Caki2 (cell line): ENCODE measurements around the gene KDM5B. TPM values are rescaled to one million over a fixed set of nuclear protein-coding genes. Genes with fewer than 3 reads are reported as not detected.
A peak's percentile ranks its signal among the peaks of the same experiment; 100 is the strongest.

Experiments
- DNase-seq: peaks from one replicate; pipeline ENCODE4 v3.0.0-alpha.2; 2015; ENCODE audit warnings: low read depth
- in situ Hi-C: cut with HindIII; loops from 2 replicates; pipeline ENCODE4 v1.10.0; 2016; ENCODE audit warnings: low sequenced_read_pairs, low pct_unique_long_range_greater_than_20kb, mixed read lengths
- total RNA-seq: library from RNA; depleted of rRNA; stranded (reverse); fragments of >200 nt; shearing (Covaris generic); gene quantifications from 2 replicates; pipeline ENCODE4 v1.2.3, GENCODE V29; 2014; ENCODE audit warnings: low replicate concordance

KDM5B gene
- total RNA-seq, 1 experiment from 2014 or later, result 19.2 TPM

DNA sequence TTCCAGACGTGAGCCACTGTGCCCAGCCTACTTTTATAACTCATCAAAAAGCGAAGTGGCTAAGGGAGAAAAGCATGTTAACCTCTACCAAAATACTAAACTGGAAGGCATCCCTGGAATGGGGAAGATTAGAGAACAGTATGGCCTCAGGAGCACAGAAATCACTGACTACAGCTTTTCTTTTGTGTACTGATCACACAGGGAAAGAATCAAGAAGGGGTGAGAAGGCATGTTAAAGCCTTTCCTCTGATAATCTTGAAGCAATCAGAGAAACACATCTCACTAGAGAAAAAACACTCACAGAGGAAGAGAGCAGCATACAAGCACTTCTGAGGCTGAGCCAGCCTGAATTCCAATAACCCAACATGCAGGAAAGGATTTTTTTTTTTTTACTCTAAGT is 13.2 kb upstream of the KDM5B start:
- no peak for DNase-seq
- in situ Hi-C loops, result no loop called here

DNA sequence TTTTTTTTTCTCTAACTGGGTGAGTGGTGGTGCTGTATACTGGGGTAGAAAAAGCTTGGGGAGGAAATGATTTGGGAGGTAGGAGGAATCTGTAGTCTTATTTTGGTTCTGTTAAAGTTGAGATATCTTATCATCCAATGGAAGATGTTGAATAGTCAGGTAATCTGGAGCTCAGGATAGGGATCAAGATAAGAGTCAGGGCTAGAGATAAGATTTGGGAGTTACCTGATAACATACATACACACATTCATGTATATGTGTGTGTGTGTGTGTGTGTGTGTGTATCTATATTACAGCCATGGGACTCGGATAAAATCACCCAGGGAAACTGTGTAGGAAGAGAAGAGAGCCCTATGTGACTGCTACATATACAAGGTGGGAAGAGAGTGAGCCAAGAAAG is 10.6 kb upstream of the KDM5B start:
- no peak for DNase-seq
- in situ Hi-C loops, result no loop called here

DNA sequence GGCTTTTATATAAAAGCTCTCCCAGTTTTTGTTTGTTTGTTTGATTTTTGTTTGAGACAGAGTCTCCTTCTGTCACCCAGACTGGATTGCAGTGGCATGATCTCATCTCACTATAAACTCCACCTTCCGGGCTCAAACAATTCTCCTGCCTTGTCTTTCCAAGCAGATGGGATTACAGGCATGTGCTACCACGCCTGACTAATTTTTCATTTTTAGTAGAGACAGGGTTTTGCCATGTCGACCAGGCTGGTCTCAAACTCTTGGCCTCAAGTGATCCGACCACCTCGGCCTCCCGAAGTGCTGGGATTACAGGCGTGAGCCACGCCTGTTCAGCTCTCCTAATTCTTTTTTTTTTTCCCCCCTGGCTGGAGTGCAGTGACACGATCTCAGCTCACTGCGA is 6.9 kb upstream of the KDM5B start:
- no peak for DNase-seq
- in situ Hi-C loops, result no loop called here

DNA sequence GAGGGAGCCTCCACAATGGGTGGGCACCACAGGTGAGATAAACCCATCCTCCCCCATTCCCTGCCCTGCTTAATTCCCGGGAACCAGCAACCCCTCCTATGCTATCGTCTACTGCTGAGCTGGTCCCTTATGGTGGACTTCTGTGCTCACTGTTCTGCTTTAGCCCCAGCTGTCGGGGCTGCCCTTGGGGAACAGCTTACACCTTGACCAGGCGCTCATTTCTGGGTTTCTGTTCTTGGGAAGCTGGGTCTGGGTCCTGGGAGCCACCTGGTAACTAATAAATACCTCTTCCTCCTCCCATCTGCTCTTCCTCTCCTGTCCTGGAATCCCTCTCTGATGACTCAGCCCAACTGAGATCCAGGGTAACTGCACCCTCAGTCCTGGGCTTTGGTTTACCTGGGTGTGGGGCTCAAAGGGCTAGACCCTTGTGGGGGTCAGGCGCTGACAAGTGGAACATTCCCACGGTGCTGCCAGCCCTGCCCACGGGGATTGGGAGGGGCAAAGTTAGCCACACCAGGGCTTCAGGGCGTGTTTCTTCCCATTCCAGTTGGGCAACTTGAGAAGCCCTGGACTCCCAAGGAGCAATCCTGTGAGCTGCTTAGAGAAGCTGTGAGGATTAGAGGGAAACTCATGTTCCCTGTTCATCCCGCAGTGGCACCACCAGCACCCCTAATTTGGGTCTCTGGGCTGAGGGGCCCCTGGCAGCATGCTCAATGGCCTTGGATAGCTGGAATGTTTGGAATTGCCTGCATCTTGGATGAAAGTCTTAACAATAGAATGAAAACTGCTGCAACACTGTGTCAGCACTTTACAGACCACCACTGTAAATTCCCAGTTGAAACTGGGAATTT is 4.2 kb upstream of the KDM5B start:
- DNase-seq, result no peak
- in situ Hi-C loops, result no loop called here

DNA sequence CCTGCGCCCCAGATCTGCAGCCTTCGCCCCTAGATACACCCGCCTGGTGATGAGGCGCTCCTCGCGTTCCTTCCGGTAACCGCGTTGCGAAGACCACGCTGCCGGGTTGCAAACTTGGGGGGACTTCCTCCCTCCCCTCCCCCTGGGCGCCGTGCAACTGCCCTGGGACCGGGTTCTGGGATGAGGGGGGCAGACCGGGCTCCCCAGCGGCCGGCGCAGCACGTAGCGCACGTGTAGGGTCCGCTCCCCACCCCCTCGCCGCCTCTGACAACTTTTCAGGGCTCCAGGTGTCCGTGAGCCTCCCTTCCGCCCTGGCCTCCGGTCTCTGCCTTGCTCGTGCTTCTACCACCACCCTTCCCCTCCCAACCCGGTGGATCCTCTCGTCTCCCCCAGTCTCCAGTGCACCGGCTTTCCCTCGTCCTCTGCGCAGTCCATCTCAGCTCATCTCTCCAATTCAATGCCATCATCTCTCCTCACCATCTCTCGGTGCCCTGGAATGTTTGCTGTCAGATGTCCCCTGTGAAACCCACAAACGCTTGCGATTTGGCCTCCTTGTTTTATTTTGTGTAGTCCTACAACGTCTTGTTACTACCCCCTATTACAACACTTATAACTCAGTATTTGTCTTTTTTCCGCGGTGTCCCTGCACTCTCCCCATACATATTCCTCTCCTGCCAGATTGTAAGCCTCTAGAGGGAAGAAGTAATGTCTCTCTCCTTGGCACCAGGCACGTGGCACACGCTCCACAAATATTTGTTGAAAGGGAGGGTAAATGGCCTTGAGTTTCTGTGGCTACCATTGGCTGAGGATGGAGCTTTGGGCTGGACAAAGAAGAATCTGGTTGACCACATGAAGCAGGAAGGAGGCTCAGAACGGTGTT is 3.3 kb upstream of the KDM5B start:
- no peak for DNase-seq
- in situ Hi-C loops, result no loop called here

DNA sequence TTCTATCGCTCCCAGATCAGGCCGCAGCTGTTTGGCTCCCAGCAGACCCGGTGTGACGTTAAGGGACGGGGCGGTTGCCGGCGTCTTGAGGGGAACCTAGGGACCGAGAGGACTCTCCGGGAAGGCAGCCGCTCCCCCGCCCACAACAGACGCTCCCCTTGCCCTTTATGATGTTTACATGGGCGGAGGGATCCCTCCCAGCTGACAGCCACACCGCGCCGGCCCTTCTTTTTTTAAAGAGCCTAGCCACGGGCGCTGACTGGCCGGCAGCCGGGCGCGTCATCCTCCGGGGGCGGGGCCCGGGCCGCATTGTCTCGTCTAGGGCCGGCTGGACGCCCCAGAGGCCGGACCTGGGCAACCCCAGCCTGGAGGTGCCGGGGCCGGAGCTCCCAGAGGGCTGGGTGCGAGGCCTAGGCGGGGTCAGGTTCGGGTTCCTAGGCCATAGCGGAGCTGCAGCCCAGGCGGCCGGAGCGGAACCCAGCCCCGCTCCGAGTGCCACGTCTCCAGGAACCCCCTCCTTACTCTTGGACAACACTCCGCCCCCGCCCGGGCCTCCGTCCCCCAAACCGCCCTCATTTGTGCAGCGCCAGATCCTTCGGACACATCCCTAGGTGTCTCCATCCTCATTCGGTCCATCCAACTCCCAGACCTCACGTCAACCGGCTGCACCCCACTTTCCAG is 2.5 kb upstream of the KDM5B start, which contains the start of gene PCAT6:
PCAT6 (plus strand) TSS at position 340 of the 681 bp plus-strand sequence.
- DNase-seq, result peak; percentile 91
- in situ Hi-C loops, result no loop called here

DNA sequence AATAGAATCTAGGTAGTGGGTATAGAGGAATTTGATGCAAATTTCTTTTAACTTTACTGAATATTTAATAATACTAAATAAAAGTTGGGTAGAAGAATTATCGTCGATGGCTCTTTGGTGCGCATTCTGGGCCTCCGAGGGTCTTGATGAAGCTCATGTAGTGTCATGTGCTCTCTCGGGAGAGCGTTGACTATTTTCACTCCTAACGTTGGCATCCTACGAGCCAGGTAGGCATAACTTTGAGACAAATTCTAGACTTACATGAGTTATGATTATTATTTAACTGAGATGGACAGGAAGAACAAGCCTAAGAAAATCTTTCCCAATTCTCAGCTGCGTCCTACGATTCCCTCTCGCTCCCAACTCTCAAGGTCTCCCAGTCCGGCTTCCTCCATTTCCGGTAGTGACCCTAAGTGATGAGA is 2.0 kb upstream of the KDM5B start:
- in situ Hi-C loops, result no loop called here
- no peak for DNase-seq

DNA sequence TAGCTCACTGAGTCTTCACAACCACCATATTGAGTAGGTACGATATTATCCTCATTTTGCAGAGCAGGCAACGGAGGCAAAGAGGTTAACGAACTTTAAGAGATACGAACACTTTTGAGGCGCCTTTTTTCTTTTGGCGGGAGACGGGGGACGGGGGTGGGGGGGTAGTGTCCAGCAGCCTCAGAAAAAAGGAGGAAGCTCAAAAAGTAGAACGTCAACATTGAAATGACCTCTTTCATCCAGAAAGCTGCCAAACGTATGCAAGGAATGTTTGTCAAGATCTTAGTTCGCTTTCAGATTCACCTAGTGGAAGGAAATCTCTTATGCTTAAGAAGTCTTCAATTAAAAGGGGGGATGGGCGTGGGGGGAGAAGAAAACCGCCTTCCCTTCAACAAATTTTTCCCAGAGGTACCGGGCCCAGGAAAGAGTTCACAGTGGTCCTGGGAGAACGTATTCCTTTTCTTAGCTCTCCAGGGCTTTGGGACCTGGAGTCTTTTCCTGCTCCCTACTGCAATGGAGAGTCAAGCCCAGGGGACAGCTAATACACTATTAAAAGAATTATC is 1.5 kb upstream of the KDM5B start:
- in situ Hi-C loops, result no loop called here

DNA sequence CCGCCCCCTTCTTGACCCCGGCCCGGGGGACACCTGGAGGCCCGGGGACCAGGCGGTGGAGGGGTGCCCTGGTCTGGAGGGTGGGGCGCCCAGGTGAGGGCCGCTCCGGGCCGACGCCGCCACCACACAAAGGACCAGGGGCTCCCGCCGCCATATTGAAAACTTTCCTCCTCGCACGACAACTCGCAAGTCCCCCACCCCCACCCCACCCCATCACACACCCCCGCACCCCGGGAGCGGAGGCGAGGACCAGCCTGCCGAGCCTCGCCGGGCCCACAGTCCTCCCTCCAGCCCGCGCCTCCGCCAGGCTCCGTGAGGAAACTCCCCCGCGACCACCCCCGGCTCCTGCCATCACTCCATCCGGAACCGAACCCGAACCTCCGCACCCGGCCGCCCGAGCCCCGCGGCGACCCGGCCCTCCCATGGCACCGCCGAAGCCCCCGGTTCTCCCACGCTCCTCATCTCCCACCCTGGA is 733 bp downstream of the KDM5B start:
- DNase-seq, result no peak
- in situ Hi-C loops, result no loop called here

More for the DNA sequence above, 1.5 kb upstream of the KDM5B start:
- no peak for DNase-seq

DNA sequence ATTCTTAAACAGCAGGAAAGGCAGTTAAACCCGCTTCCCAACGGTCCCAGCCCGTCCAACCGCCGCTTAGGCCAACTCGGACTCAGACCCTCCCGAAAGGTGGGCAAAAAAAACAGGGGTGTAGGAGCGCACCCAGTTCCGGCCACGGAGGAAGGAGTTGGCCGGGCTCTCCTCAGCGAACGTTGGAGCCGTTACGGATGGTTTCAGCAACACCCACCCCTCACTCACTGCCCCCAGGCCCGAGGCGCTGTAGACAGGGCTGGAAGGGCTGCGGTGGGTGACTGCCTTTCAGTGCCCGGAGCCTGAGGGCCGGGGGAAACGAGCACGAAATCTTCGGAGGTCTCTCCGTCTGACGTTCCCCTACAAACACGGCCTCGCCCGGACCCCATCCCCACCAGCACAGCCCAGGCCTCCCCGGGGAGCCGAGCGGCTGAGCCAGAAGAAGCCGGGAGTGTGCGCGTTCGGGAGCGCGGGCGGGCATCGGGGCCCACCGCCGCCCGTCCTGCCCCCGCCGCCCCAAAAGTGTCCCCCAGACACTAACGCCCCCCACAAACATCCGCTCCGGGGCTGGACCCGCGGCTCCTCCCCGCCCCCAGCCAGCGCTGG is 1.3 kb downstream of the KDM5B start:
- DNase-seq, result no peak
- in situ Hi-C loops, result no loop called here

DNA sequence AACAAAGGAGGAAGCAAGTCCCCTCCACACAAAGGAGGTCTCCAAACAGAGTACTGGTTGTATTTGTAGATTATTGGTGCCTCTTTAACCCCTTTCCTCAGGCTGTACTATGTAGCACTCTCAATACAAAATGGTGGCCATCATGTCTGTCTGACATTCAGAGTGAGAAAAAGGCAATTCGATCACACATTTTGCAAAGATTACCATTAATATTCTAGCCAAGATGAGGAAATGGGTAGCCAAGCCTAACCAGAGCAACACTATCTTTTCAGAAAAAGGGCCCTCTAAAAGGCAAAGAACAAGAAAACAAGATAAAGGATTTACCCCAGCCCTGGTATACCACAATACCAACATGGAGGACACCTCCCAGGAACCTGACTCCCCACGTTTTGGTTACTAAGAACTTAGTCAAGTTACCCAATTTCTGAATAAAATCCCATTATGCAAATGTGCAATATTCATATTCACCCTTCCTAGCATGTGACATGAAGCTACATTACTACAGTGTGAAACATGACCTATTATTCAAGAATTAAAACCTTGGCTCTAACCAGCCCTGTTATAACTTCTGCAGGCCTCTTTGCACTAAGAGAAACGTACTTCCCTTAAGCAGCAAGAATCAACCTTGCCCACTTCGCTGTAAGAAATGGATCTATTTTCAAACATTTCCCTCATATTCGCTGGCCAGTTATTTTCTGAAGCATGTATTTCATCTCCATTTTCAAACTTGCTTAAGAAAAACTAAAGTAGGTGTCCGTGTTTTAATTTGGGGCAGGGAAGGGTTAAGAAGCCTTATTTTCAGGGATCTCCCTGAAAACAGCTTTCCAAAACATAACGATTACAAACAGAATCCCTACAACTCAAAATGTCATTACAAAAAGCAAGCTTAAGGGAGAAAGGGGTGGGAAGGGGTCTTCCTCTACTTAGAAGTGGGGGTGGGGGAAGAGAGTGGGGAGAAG is 2.1 kb downstream of the KDM5B start:
- DNase-seq, result no peak
- in situ Hi-C loops, result no loop called here

DNA sequence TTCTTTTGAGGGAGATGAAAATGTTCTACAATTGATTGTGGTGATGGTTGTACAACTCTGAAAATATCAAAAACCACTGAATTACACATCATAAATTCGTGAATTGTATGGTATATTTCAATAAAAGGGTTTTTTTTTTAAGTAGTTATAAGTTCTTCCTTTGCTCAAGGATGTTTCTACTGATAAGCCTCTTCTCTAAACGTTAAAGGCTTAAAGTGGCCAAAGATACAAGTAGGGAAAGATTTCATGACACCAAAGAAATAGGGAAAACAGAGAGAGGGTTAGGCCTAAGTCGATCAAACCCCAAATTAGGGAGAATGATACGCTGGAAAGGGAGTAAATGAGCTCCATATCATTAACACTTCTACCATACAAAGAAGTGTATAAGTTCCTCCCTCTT is 4.1 kb downstream of the KDM5B start:
- DNase-seq, result no peak
- in situ Hi-C loops, result no loop called here

DNA sequence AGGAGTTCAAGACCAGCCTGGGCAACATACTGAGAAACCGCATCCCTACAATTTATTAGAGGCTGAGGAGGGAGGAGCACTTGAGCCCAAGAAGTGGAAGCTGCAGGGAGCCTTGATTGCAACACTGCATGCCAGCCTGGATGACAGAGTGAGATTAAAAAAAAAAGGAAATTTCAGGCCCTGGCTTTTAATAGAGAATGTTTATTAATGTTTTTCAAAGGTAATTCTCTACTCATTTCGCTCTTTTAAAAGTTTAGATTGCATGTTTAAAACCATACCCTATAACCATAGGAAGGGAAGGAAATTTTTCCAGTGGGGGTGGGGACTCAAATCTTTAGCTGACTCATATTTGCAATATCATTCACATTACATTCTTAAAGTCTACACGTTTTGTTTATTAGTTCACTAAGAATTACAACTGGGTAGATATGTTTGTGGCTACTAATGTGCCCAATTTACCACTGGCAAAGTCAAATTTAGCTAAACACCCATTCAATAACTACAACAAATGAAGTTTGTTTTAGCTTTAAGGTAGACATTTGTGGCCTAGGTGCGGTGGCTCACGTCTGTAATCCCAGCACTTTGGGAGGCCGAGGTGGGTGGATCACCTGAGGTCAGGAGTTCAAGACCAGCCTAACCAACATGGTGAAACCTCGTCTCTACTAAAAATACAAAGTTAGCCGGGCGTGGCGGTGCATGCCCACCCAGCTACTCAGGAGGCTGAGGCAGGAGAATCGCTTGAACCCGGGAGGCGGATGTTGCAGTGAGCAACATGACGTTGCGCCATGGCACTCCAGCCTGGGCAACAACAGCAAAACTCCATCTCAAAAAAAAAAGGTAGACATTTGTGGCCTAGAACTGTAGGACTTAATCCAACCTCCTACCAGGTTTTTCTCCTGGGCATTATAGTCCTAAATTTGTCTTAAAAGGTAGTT is 5.0 kb downstream of the KDM5B start:
- DNase-seq, result no peak
- in situ Hi-C loops, result no loop called here

DNA sequence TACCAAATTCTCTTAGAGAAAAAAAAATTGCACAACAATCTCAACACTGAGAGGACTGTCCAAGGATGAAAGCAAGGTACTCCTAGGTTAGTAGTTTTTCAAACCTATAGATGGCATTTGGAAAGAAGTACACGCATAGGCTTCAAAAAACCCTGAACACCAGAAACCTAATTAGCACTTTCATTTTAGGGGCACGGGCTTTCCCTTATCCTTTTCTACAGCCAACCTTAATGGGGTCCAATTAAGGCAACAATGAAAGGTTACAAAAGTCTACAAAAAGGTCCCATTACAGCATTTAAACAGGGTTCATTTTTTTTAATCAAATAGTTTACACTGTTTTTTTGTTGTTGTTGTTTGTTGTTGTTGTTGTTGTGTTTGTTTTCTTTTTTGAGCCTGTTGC is 6.2 kb downstream of the KDM5B start:
- in situ Hi-C loops, result no loop called here
- no peak for DNase-seq

DNA sequence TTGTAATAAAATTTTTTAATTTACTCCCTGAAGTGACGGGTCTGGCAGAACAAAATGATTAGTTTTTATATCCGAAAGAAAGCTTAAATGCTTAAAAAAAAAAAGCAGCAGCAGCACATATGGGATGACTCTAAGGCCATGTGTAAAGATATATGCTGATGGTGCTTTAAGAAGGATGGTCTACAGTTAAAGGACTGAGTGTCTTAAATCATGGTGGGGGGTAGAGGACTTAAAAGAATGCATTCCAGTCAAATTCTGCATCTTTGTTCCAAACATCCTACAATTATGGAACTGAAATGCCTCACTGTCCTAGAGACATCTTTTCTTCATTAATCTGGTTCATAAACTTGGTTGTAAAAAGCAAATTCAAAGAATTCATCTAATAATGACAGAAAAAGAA is 7.0 kb downstream of the KDM5B start:
- in situ Hi-C loops, result no loop called here
- DNase-seq, result no peak

DNA sequence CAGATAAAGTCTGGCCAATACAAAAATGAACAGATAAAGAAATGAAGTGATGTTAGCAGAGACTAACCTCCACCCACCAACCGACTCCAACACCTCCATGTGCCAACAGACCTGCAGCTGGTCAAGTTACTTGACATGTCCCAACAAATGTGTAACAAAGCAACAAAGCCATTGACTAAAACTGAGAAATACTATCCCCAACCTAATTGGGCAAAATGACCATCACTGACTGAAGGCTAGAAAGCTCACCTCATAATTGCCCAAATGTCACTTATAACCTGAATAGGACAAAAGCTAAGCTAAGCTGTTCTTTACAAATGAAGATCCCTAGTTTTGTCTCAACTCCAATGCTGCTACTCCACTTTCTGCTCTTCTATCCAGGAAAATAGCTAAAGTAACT is 7.5 kb downstream of the KDM5B start:
- in situ Hi-C loops, result no loop called here
- no peak for DNase-seq
